NB4 (cell line): ENCODE results near the gene NKAIN4.

Source experiments
- POLR2A ChIP-seq: IDR thresholded peaks from 2 replicates; pipeline ENCODE4 v1.6.1; 2011; ENCODE audit warnings: mild to moderate bottlenecking; ENCODE audit not compliant: insufficient read length; ENCODE audit errors: extremely low read depth
- TF ChIP-seq, protein P1 (sequence below): IDR thresholded peaks from one replicate; pipeline ENCODE4 v1.5.1; 2012; ENCODE audit warnings: low read depth, low read length

DNA sequence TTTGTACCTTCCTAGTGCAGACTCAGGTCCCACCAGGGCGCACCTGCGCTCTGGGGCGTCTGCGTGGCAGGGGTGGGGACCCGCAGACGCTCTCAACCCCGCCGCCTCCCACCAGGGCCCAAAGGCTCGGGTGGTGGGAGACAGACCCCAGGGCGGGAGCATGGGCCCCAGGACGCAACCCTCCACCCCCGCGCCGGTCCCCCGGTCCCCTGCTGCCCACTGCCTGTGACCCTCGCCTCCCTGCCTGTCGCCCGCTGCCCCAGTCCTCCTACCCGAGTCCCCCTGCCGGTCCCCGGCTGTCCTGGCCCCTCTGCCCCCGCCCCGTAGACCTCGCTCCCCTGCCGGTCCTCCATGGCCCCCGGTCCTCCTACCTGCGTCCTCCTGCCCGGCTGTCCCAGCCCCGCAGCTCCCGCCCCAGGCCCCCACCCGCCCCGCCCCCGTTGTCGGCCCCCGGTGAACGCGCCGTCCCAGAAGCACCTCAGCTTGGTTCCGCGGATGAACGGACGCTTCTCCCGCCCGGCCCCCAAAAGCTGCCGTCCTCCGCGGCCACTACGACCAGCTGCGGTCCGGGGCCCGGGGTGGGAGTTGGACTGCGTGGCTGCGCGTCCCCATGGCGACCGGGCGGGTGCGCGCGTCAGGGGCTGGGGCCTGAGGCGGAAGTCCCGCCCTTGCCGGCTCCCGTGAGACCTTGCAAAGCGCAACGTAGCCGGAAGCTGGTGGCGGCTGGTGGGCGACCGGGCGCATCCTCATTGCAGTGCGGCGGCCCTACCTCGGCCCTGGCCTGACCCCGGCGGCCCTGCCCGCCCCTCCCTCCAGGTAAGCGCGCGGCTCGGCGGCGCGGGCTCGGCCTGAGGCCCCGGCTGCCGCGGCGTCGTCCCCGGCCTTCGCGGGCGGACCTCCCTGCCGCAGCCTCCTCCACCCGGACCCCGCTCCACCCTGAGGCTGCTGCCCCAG, 18.1 kb upstream of the NKAIN4 start, which contains the start of gene ARFGAP1:
- TF ChIP-seq, protein P1, sequence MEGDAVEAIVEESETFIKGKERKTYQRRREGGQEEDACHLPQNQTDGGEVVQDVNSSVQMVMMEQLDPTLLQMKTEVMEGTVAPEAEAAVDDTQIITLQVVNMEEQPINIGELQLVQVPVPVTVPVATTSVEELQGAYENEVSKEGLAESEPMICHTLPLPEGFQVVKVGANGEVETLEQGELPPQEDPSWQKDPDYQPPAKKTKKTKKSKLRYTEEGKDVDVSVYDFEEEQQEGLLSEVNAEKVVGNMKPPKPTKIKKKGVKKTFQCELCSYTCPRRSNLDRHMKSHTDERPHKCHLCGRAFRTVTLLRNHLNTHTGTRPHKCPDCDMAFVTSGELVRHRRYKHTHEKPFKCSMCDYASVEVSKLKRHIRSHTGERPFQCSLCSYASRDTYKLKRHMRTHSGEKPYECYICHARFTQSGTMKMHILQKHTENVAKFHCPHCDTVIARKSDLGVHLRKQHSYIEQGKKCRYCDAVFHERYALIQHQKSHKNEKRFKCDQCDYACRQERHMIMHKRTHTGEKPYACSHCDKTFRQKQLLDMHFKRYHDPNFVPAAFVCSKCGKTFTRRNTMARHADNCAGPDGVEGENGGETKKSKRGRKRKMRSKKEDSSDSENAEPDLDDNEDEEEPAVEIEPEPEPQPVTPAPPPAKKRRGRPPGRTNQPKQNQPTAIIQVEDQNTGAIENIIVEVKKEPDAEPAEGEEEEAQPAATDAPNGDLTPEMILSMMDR, result no peak
- TF ChIP-seq POLR2A, result peak; percentile 75
